HG03039 (cell line): ENCODE measurements around the gene IL5RA.

ENCODE experiments used
- ATAC-seq: cut with Tn5 transposase; IDR thresholded peaks from one replicate; pipeline ENCODE4 v1.9.1; 2021; ENCODE audit warnings: mild to moderate bottlenecking, moderate library complexity; ENCODE audit not compliant: unreplicated experiment

Gene IL5RA

GRCh38 chr3:3066910-3067309 lies 43.3 kb downstream of the IL5RA start:
- ATAC-seq: no peak

GRCh38 chr3:3066378-3066777 lies 43.8 kb downstream of the IL5RA start:
- peak; percentile 63 for ATAC-seq

- no peak for ATAC-seq
Measured at GRCh38 chr3:3065876-3066275, 44.3 kb downstream of the IL5RA start.

- no peak for ATAC-seq
Measured at GRCh38 chr3:3064297-3064696, 45.9 kb downstream of the IL5RA start.

- ATAC-seq: no peak
Measured at GRCh38 chr3:3059645-3060044, 50.5 kb downstream of the IL5RA start.

- no peak for ATAC-seq
Measured at GRCh38 chr3:3053974-3054373, 56.2 kb downstream of the IL5RA start.

- no peak for ATAC-seq
Measured at GRCh38 chr3:3038201-3038991, 71.8 kb downstream of the IL5RA start.

- ATAC-seq: no peak
Measured at GRCh38 chr3:3037156-3037555, 73.0 kb downstream of the IL5RA start.

- no peak for ATAC-seq
Measured at GRCh38 chr3:3031326-3031725, 78.8 kb downstream of the IL5RA start.

GRCh38 chr3:3027976-3028567 lies 82.1 kb downstream of the IL5RA start:
- peak; percentile 94 for ATAC-seq

GRCh38 chr3:3023111-3023745 lies 86.9 kb downstream of the IL5RA start:
- no peak for ATAC-seq

GRCh38 chr3:3020209-3020608 lies 90.0 kb downstream of the IL5RA start:
- no peak for ATAC-seq
